ENCODE data around the gene TBL2.

DNA sequence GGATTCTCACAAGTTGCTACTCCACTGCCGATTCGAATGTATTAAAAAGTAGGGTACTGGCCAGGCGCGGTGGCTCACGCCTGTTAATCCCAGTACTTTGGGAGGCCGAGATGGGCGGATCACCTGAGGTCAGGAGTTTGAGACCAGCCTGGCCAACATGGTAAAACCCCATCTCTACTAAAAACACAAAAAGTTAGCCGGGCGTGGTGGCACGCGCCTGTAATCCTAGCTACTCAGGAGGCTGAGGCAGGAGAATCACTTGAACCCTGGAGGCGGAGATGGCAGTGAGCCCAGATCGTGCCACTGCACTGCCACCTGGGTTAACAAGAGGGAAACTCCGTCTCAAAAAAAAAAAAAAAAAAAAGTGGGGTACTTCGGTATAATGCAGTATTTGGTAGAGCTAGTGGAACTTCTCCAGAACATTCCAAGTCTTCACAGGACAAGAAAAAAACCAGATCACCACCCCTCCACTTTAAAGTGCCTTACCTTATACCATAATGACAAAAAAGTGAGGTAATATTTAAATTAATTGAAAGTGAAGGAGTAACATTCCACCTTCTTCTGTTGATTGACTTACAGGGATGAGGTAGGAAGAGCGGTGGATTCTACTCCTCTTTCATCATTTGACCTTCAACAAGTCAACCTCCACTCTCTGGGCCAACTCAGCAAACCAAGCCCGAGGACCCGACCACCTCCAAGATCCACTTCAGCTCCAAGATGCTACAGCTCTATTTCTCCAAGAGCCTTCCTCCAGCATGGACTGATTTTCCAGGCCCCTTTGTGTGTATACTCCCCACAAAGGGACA, 58.3 kb downstream of the TBL2 start:
- TF ChIP-seq, protein P1, sequence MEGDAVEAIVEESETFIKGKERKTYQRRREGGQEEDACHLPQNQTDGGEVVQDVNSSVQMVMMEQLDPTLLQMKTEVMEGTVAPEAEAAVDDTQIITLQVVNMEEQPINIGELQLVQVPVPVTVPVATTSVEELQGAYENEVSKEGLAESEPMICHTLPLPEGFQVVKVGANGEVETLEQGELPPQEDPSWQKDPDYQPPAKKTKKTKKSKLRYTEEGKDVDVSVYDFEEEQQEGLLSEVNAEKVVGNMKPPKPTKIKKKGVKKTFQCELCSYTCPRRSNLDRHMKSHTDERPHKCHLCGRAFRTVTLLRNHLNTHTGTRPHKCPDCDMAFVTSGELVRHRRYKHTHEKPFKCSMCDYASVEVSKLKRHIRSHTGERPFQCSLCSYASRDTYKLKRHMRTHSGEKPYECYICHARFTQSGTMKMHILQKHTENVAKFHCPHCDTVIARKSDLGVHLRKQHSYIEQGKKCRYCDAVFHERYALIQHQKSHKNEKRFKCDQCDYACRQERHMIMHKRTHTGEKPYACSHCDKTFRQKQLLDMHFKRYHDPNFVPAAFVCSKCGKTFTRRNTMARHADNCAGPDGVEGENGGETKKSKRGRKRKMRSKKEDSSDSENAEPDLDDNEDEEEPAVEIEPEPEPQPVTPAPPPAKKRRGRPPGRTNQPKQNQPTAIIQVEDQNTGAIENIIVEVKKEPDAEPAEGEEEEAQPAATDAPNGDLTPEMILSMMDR (IDR thresholded peaks at IDR 0.05; ENCODE audit: insufficient read depth, low read length) = no peak
- TF ChIP-seq POLR2AphosphoS5 (IDR thresholded peaks at IDR 0.05; ENCODE audit: low read depth) = no peak
- TF ChIP-seq, protein P2, sequence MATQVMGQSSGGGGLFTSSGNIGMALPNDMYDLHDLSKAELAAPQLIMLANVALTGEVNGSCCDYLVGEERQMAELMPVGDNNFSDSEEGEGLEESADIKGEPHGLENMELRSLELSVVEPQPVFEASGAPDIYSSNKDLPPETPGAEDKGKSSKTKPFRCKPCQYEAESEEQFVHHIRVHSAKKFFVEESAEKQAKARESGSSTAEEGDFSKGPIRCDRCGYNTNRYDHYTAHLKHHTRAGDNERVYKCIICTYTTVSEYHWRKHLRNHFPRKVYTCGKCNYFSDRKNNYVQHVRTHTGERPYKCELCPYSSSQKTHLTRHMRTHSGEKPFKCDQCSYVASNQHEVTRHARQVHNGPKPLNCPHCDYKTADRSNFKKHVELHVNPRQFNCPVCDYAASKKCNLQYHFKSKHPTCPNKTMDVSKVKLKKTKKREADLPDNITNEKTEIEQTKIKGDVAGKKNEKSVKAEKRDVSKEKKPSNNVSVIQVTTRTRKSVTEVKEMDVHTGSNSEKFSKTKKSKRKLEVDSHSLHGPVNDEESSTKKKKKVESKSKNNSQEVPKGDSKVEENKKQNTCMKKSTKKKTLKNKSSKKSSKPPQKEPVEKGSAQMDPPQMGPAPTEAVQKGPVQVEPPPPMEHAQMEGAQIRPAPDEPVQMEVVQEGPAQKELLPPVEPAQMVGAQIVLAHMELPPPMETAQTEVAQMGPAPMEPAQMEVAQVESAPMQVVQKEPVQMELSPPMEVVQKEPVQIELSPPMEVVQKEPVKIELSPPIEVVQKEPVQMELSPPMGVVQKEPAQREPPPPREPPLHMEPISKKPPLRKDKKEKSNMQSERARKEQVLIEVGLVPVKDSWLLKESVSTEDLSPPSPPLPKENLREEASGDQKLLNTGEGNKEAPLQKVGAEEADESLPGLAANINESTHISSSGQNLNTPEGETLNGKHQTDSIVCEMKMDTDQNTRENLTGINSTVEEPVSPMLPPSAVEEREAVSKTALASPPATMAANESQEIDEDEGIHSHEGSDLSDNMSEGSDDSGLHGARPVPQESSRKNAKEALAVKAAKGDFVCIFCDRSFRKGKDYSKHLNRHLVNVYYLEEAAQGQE (IDR thresholded peaks at IDR 0.05; ENCODE audit: insufficient replicate concordance, low read depth) = no peak
- TF ChIP-seq GABPA (IDR thresholded peaks at IDR 0.05; ENCODE audit: low read depth) = no peak
- no peak for TF ChIP-seq SPI1 (IDR thresholded peaks at IDR 0.05; ENCODE audit: borderline replicate concordance, low read depth)
